WTC11 (cell line): ENCODE measurements around the gene DEFB114. TPM values are rescaled to one million over a fixed set of nuclear protein-coding genes. Genes with fewer than 3 reads are reported as not detected.

ENCODE experiments used
- ATAC-seq: fragments of 200-7000 bp; cut with Tn5 transposase; 2 replicates; pipeline ENCODE4 v1.10.0; 2021; ENCODE audit warnings: mild to moderate bottlenecking, moderate library complexity
- CTCF ChIA-PET: fragments of 300-600 bp; sonication (Branson Sonifier 250); formaldehyde crosslinking; loops from one replicate; lab custom pipeline; 2021; ENCODE audit warnings: antibody characterized with exemption; lab: Charles Lee
- POLR2A ChIA-PET: fragments of 350-600 bp; sonication (Branson Sonifier 250); formaldehyde crosslinking; loops from one replicate; lab custom pipeline; 2021; ENCODE audit warnings: antibody characterized with exemption; lab: Charles Lee
- DNase-seq: peaks from one replicate; pipeline ENCODE4 v3.0.0; 2021; ENCODE audit warnings: low spot score
- H3K27ac Mint-ChIP-seq: 2 replicates; pipeline ENCODE4 v1.8.0; 2021; ENCODE audit warnings: mixed read lengths
- H3K27me3 Mint-ChIP-seq: 2 replicates; pipeline ENCODE4 v1.8.0; 2021; ENCODE audit warnings: low read depth, mild to moderate bottlenecking, moderate library complexity, mixed read lengths
- H3K36me3 Mint-ChIP-seq: 2 replicates; pipeline ENCODE4 v1.8.0; 2021; ENCODE audit warnings: mixed read lengths
- H3K4me1 Mint-ChIP-seq: 2 replicates; pipeline ENCODE4 v1.8.0; 2022; ENCODE audit warnings: mixed read lengths
- H3K4me3 Mint-ChIP-seq: 2 replicates; pipeline ENCODE4 v1.8.0; 2021; ENCODE audit warnings: mild to moderate bottlenecking, moderate library complexity, mixed read lengths
- H3K9me3 Mint-ChIP-seq: 2 replicates; pipeline ENCODE4 v1.8.0; 2021; ENCODE audit warnings: mixed read lengths
- ATF1 ChIP-seq: sonication (generic); formaldehyde crosslinking; IDR thresholded peaks from 2 replicates; pipeline ENCODE4 v1.8.1; 2023; ENCODE audit warnings: mild to moderate bottlenecking, moderate library complexity, missing genetic modification reagents
- ATF2 ChIP-seq: sonication (generic); formaldehyde crosslinking; IDR thresholded peaks from 2 replicates; pipeline ENCODE4 v1.8.1; 2022; ENCODE audit warnings: low read depth, missing genetic modification reagents, borderline replicate concordance
- E2F5 ChIP-seq: sonication (generic); formaldehyde crosslinking; IDR thresholded peaks from 2 replicates; pipeline ENCODE4 v1.8.1; 2022; ENCODE audit warnings: mild to moderate bottlenecking, moderate library complexity, missing genetic modification reagents
- ELF4 ChIP-seq: sonication (generic); formaldehyde crosslinking; IDR thresholded peaks from 2 replicates; pipeline ENCODE4 v1.8.1; 2022; ENCODE audit warnings: low read depth, mild to moderate bottlenecking, moderate library complexity, missing genetic modification reagents
- ERG ChIP-seq: fragments of 250-450 bp; sonication (Bioruptor Pico); IDR thresholded peaks from 2 replicates; pipeline ENCODE4 v1.8.0; 2021; ENCODE audit warnings: mild to moderate bottlenecking
- ETV6 ChIP-seq: sonication (generic); formaldehyde crosslinking; IDR thresholded peaks from 2 replicates; pipeline ENCODE4 v1.8.1; 2022; ENCODE audit warnings: mild to moderate bottlenecking, missing genetic modification reagents
- HMGA2 ChIP-seq: fragments of 250-450 bp; sonication (Bioruptor Pico); IDR thresholded peaks from 2 replicates; pipeline ENCODE4 v1.4.0; 2021; ENCODE audit warnings: mild to moderate bottlenecking, moderate library complexity
- KAT7 ChIP-seq: sonication (generic); formaldehyde crosslinking; IDR thresholded peaks from 2 replicates; pipeline ENCODE4 v1.8.1; 2023; ENCODE audit warnings: missing genetic modification reagents, mild to moderate bottlenecking, borderline replicate concordance
- RELA ChIP-seq: sonication (generic); formaldehyde crosslinking; IDR thresholded peaks from 2 replicates; pipeline ENCODE4 v1.8.1; 2022; ENCODE audit warnings: missing genetic modification reagents, mild to moderate bottlenecking, borderline replicate concordance
- SMAD4 ChIP-seq: sonication (generic); formaldehyde crosslinking; IDR thresholded peaks from 2 replicates; pipeline ENCODE4 v1.8.0; 2022; ENCODE audit warnings: mild to moderate bottlenecking, missing genetic modification reagents
- ZNF263 ChIP-seq: sonication (generic); formaldehyde crosslinking; IDR thresholded peaks from 2 replicates; pipeline ENCODE4 v1.8.1; 2022; ENCODE audit warnings: low read depth, mild to moderate bottlenecking, moderate library complexity, missing genetic modification reagents
- ZNF396 ChIP-seq: fragments of 250-450 bp; sonication (Bioruptor Pico); IDR thresholded peaks from 2 replicates; pipeline ENCODE4 v1.8.0; 2021; ENCODE audit warnings: mild to moderate bottlenecking, moderate library complexity, borderline replicate concordance
- ZNF416 ChIP-seq: fragments of 250-450 bp; sonication (Bioruptor Pico); IDR thresholded peaks from 2 replicates; pipeline ENCODE4 v1.9.0; 2021; ENCODE audit warnings: mild to moderate bottlenecking, inconsistent platforms
- ZNF423 ChIP-seq: fragments of 250-450 bp; sonication (Bioruptor Pico); IDR thresholded peaks from 2 replicates; pipeline ENCODE4 v2.1.2; 2022; ENCODE audit warnings: mild to moderate bottlenecking, moderate library complexity
- total RNA-seq: library from RNA; stranded (reverse); gene quantifications from 3 replicates; pipeline ENCODE4 v1.2.3, GENCODE V29; 2021
- TF ChIP-seq, protein P1 (sequence below): sonication (generic); formaldehyde crosslinking; conservative IDR thresholded peaks from 2 replicates; pipeline ENCODE4 v1.8.1; 2023; ENCODE audit warnings: mild to moderate bottlenecking, low read depth, missing genetic modification reagents, moderate library complexity
- TF ChIP-seq, protein P2 (sequence below): fragments of 250-450 bp; sonication (Bioruptor Pico); IDR thresholded peaks from 2 replicates; pipeline ENCODE4 v2.1.2; 2022; ENCODE audit warnings: mild to moderate bottlenecking, moderate library complexity
- TF ChIP-seq, protein P3 (sequence below): sonication (generic); formaldehyde crosslinking; IDR thresholded peaks from 2 replicates; pipeline ENCODE4 v1.8.0; 2022; ENCODE audit warnings: missing genetic modification reagents
- TF ChIP-seq, protein P4 (sequence below): sonication (generic); formaldehyde crosslinking; IDR thresholded peaks from 2 replicates; pipeline ENCODE4 v1.8.0; 2023; ENCODE audit warnings: mild to moderate bottlenecking, missing genetic modification reagents
- TF ChIP-seq, protein P5 (sequence below): sonication (generic); formaldehyde crosslinking; IDR thresholded peaks from 2 replicates; pipeline ENCODE4 v1.8.0; 2022; ENCODE audit warnings: mild to moderate bottlenecking, missing genetic modification reagents

DEFB114 gene
- total RNA-seq, 1 experiment from 2014 or later, result not detected

DNA sequence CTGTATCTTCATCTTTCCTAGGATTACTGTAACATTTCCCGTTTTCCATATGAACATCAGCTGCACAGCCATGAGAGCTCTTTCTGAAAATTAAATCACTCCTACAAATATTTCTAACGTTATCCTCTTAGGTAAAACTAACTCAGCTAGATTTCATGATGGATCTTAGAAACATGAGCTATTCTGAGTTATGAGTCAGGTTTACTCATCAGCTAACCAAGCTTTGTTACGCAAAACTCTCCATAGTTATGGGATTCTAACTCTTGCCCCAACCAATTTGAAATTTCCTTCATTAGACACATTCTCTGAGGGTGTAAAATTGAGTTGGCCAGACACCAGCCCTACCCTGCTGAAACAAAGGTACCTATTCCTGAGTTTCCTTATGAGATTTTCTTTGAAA, 43.9 kb upstream of the DEFB114 start:
- Mint-ChIP-seq H3K36me3 (no peaks in the 10 kb centered on the region), H3K9me3 (no peaks in the 10 kb centered on the region), H3K4me1 (peaks cover 8% of the 10 kb centered on the region), H3K4me3 (no peak overlapping the region), H3K27me3 (no peaks in the 10 kb centered on the region), H3K27ac (no peak overlapping the region; the same call in 1 of the 2 replicates)
- ATAC-seq (no peak), DNase-seq (no peak)
- no peak for TF ChIP-seq ELF4 (CRISPR knock-in tag)
- no peak for TF ChIP-seq ZNF416 (CRISPR knock-in tag)
- TF ChIP-seq ATF2 (CRISPR knock-in tag), result no peak
- TF ChIP-seq, protein P1, sequence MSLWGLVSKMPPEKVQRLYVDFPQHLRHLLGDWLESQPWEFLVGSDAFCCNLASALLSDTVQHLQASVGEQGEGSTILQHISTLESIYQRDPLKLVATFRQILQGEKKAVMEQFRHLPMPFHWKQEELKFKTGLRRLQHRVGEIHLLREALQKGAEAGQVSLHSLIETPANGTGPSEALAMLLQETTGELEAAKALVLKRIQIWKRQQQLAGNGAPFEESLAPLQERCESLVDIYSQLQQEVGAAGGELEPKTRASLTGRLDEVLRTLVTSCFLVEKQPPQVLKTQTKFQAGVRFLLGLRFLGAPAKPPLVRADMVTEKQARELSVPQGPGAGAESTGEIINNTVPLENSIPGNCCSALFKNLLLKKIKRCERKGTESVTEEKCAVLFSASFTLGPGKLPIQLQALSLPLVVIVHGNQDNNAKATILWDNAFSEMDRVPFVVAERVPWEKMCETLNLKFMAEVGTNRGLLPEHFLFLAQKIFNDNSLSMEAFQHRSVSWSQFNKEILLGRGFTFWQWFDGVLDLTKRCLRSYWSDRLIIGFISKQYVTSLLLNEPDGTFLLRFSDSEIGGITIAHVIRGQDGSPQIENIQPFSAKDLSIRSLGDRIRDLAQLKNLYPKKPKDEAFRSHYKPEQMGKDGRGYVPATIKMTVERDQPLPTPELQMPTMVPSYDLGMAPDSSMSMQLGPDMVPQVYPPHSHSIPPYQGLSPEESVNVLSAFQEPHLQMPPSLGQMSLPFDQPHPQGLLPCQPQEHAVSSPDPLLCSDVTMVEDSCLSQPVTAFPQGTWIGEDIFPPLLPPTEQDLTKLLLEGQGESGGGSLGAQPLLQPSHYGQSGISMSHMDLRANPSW, result no peak
- TF ChIP-seq KAT7 (CRISPR knock-in tag), result no peak
- TF ChIP-seq E2F5 (CRISPR knock-in tag), result no peak
- no peak for TF ChIP-seq SMAD4 (CRISPR knock-in tag)
- TF ChIP-seq, protein P2, sequence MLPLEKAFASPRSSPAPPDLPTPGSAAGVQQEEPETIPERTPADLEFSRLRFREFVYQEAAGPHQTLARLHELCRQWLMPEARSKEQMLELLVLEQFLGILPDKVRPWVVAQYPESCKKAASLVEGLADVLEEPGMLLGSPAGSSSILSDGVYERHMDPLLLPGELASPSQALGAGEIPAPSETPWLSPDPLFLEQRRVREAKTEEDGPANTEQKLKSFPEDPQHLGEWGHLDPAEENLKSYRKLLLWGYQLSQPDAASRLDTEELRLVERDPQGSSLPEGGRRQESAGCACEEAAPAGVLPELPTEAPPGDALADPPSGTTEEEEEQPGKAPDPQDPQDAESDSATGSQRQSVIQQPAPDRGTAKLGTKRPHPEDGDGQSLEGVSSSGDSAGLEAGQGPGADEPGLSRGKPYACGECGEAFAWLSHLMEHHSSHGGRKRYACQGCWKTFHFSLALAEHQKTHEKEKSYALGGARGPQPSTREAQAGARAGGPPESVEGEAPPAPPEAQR (CRISPR knock-in tag), result no peak
- TF ChIP-seq ERG (CRISPR knock-in tag), result no peak
- TF ChIP-seq, protein P3, sequence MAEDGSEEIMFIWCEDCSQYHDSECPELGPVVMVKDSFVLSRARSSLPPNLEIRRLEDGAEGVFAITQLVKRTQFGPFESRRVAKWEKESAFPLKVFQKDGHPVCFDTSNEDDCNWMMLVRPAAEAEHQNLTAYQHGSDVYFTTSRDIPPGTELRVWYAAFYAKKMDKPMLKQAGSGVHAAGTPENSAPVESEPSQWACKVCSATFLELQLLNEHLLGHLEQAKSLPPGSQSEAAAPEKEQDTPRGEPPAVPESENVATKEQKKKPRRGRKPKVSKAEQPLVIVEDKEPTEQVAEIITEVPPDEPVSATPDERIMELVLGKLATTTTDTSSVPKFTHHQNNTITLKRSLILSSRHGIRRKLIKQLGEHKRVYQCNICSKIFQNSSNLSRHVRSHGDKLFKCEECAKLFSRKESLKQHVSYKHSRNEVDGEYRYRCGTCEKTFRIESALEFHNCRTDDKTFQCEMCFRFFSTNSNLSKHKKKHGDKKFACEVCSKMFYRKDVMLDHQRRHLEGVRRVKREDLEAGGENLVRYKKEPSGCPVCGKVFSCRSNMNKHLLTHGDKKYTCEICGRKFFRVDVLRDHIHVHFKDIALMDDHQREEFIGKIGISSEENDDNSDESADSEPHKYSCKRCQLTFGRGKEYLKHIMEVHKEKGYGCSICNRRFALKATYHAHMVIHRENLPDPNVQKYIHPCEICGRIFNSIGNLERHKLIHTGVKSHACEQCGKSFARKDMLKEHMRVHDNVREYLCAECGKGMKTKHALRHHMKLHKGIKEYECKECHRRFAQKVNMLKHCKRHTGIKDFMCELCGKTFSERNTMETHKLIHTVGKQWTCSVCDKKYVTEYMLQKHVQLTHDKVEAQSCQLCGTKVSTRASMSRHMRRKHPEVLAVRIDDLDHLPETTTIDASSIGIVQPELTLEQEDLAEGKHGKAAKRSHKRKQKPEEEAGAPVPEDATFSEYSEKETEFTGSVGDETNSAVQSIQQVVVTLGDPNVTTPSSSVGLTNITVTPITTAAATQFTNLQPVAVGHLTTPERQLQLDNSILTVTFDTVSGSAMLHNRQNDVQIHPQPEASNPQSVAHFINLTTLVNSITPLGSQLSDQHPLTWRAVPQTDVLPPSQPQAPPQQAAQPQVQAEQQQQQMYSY (CRISPR knock-in tag), result no peak
- CTCF ChIA-PET, result interaction anchor here (2.1 kb wide), 1 partner anchor 23 kb away, joined by 5 read pairs; no protein-coding TSS in a partner anchor
- POLR2A ChIA-PET, result no interaction called here

GRCh38 chr6:50003139-50003538, 39.2 kb upstream of the DEFB114 start:
- Mint-ChIP-seq H3K36me3 (no peaks in the 10 kb centered on the region), H3K27me3 (no peaks in the 10 kb centered on the region), H3K4me1 (peaks cover 6% of the 10 kb centered on the region), H3K27ac (no peak overlapping the region), H3K4me3 (no peak overlapping the region), H3K9me3 (no peaks in the 10 kb centered on the region)
- POLR2A ChIA-PET, result no interaction called here
- no peak for ATAC-seq
- CTCF ChIA-PET, result no interaction called here
- no peak for DNase-seq
- TF ChIP-seq RELA (no peak), ATF1 (no peak), ZNF396 (CRISPR knock-in tag) (no peak), HMGA2 (no peak), ETV6 (no peak), ZNF423 (CRISPR knock-in tag) (no peak), ZNF263 (CRISPR knock-in tag) (no peak)
- TF ChIP-seq, protein P2 (CRISPR knock-in tag), result no peak
- TF ChIP-seq, protein P4, sequence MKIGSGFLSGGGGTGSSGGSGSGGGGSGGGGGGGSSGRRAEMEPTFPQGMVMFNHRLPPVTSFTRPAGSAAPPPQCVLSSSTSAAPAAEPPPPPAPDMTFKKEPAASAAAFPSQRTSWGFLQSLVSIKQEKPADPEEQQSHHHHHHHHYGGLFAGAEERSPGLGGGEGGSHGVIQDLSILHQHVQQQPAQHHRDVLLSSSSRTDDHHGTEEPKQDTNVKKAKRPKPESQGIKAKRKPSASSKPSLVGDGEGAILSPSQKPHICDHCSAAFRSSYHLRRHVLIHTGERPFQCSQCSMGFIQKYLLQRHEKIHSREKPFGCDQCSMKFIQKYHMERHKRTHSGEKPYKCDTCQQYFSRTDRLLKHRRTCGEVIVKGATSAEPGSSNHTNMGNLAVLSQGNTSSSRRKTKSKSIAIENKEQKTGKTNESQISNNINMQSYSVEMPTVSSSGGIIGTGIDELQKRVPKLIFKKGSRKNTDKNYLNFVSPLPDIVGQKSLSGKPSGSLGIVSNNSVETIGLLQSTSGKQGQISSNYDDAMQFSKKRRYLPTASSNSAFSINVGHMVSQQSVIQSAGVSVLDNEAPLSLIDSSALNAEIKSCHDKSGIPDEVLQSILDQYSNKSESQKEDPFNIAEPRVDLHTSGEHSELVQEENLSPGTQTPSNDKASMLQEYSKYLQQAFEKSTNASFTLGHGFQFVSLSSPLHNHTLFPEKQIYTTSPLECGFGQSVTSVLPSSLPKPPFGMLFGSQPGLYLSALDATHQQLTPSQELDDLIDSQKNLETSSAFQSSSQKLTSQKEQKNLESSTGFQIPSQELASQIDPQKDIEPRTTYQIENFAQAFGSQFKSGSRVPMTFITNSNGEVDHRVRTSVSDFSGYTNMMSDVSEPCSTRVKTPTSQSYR (CRISPR knock-in tag), result no peak
- TF ChIP-seq, protein P5, sequence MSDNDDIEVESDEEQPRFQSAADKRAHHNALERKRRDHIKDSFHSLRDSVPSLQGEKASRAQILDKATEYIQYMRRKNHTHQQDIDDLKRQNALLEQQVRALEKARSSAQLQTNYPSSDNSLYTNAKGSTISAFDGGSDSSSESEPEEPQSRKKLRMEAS, result no peak
